ENCODE measurements around the gene ZNF860. TPM values are rescaled to one million over a fixed set of nuclear protein-coding genes. Genes with fewer than 3 reads are reported as not detected.

The ZNF860 gene
- total RNA-seq, 1 donor from 2014 or later = 1.2 TPM

GRCh38 chr3:31937225-31937624 is 44.3 kb upstream of the ZNF860 start:
- no peak overlapping the region for H3K27ac Mint-ChIP-seq
- H3K4me3 Mint-ChIP-seq = no peak overlapping the region
- no peaks in the 10 kb centered on the region for H3K9me3 Mint-ChIP-seq
- TF ChIP-seq, protein P1, sequence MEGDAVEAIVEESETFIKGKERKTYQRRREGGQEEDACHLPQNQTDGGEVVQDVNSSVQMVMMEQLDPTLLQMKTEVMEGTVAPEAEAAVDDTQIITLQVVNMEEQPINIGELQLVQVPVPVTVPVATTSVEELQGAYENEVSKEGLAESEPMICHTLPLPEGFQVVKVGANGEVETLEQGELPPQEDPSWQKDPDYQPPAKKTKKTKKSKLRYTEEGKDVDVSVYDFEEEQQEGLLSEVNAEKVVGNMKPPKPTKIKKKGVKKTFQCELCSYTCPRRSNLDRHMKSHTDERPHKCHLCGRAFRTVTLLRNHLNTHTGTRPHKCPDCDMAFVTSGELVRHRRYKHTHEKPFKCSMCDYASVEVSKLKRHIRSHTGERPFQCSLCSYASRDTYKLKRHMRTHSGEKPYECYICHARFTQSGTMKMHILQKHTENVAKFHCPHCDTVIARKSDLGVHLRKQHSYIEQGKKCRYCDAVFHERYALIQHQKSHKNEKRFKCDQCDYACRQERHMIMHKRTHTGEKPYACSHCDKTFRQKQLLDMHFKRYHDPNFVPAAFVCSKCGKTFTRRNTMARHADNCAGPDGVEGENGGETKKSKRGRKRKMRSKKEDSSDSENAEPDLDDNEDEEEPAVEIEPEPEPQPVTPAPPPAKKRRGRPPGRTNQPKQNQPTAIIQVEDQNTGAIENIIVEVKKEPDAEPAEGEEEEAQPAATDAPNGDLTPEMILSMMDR (IDR thresholded peaks at IDR 0.05; ENCODE audit: unreplicated experiment) = no peak
- no peaks in the 10 kb centered on the region for H3K27me3 Mint-ChIP-seq (ENCODE audit: low read depth)
- peaks cover 28% of the 10 kb centered on the region for H3K4me1 Mint-ChIP-seq
- H3K36me3 Mint-ChIP-seq = no peaks in the 10 kb centered on the region
- no peak for DNase-seq (ENCODE audit: low spot score in 2 of 2, unreplicated experiment in 2 of 2)

GRCh38 chr3:31942446-31942845 is 39.1 kb upstream of the ZNF860 start:
- no peaks in the 10 kb centered on the region for H3K36me3 Mint-ChIP-seq
- peaks cover 17% of the 10 kb centered on the region for H3K4me1 Mint-ChIP-seq
- TF ChIP-seq, protein P1 (IDR thresholded peaks at IDR 0.05; ENCODE audit: unreplicated experiment) = no peak
- no peaks in the 10 kb centered on the region for H3K27me3 Mint-ChIP-seq (ENCODE audit: low read depth)
- H3K27ac Mint-ChIP-seq = no peak overlapping the region
- H3K9me3 Mint-ChIP-seq = peaks cover 5% of the 10 kb centered on the region
- no peak for DNase-seq (ENCODE audit: low spot score in 2 of 2, unreplicated experiment in 2 of 2)
- no peak overlapping the region for H3K4me3 Mint-ChIP-seq

DNA sequence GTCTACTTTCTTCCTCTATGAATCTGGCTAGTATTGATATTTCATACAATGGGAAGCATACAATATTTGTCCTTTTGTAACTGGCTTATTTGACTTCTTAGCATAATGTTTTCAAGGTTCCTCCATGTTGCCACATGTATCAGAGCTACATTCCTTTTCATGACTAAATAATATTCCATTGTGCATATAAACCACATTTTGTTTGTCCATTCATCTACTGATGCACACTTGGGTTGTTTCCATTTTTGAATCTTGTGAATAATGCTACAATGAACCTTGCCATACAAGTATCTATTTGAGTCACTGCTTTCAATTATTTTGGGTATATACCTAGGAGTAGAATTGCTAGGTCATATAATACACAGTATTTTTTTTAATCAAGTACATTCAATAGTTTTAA is 38.5 kb upstream of the ZNF860 start:
- no peak overlapping the region for H3K27ac Mint-ChIP-seq
- H3K36me3 Mint-ChIP-seq = no peaks in the 10 kb centered on the region
- TF ChIP-seq, protein P1 (IDR thresholded peaks at IDR 0.05; ENCODE audit: unreplicated experiment) = no peak
- DNase-seq (ENCODE audit: low spot score in 2 of 2, unreplicated experiment in 2 of 2) = no peak
- H3K27me3 Mint-ChIP-seq (ENCODE audit: low read depth) = no peaks in the 10 kb centered on the region
- no peak overlapping the region for H3K4me3 Mint-ChIP-seq
- H3K4me1 Mint-ChIP-seq = peaks cover 23% of the 10 kb centered on the region
- H3K9me3 Mint-ChIP-seq = peaks cover 5% of the 10 kb centered on the region

DNA sequence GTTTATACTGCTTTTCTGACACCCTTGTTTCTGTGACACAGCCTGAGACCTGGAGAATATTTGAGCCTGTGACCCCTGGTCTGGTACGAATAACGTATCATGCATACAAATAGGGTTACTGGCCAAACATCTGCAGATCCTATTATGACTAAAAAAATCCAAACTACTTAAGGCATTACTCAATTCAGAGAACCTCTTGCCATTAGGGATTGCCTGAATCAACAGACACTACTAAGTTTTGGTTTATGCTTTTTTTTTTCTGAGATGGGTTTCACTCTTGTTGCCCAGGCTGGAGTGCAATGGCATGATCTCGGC is 35.9 kb upstream of the ZNF860 start:
- Mint-ChIP-seq H3K27ac (no peak overlapping the region), H3K27me3 (ENCODE audit: low read depth) (no peaks in the 10 kb centered on the region), H3K4me1 (peaks cover 30% of the 10 kb centered on the region), H3K4me3 (no peak overlapping the region), H3K36me3 (no peaks in the 10 kb centered on the region), H3K9me3 (peaks cover 13% of the 10 kb centered on the region)
- TF ChIP-seq, protein P1 (IDR thresholded peaks at IDR 0.05; ENCODE audit: unreplicated experiment) = no peak
- DNase-seq (ENCODE audit: low spot score in 2 of 2, unreplicated experiment in 2 of 2) = no peak

DNA sequence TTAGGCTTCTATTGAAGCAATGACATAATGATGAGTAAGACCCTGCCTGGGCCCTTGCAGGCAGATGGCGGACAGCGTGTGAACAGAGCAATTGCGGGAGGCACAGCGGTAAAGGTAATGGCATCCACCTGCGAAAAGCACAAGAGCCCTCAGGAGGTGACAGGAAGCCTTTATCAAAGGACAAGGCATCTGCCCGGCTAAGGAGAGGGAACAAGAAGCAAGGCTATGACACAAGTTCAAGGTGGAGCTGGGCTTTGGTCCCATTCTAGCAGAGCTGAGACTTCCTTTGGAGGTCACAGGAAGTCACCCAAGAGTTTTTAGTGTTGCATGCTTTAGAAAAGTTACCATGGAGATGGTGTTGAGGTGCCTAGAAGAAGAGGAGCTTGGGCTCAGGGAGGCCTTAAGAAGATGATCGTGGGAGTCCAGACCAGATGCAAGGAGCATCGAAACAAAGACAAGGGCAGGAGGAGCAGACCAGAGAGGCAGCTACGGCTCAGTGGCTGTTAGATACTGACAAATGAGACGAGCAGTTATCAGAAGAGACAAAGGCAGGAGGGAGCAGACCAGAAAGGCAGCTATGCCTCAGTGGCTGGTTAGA is 35.0 kb upstream of the ZNF860 start:
- DNase-seq (ENCODE audit: low spot score in 2 of 2, unreplicated experiment in 2 of 2) = no peak

More for the DNA sequence above, 35.0 kb upstream of the ZNF860 start:
- no peaks in the 10 kb centered on the region for H3K27me3 Mint-ChIP-seq (ENCODE audit: low read depth)
- TF ChIP-seq, protein P1 (IDR thresholded peaks at IDR 0.05; ENCODE audit: unreplicated experiment) = no peak
- no peak overlapping the region for H3K4me3 Mint-ChIP-seq
- no peak overlapping the region for H3K27ac Mint-ChIP-seq
- H3K36me3 Mint-ChIP-seq = no peaks in the 10 kb centered on the region
- peaks cover 17% of the 10 kb centered on the region for H3K9me3 Mint-ChIP-seq
- peaks cover 22% of the 10 kb centered on the region for H3K4me1 Mint-ChIP-seq
